HG03457 (cell line): ENCODE results near the gene CELF2.
A peak's percentile ranks its signal among the peaks of the same experiment; 100 is the strongest.
"Not testable (repeated sequence)": the region's sequence is repeated elsewhere in the genome, so short reads cannot be mapped to it uniquely, and the experiment has no call there.

Experiments used
- ATAC-seq: cut with Tn5 transposase; IDR thresholded peaks from one replicate; pipeline ENCODE4 v1.9.1; 2021; ENCODE audit warnings: moderate number of reproducible peaks; ENCODE audit not compliant: unreplicated experiment

The CELF2 gene

GRCh38 chr10:11168423-11169090, 150.9 kb downstream of the CELF2 start:
- ATAC-seq: no peak

DNA sequence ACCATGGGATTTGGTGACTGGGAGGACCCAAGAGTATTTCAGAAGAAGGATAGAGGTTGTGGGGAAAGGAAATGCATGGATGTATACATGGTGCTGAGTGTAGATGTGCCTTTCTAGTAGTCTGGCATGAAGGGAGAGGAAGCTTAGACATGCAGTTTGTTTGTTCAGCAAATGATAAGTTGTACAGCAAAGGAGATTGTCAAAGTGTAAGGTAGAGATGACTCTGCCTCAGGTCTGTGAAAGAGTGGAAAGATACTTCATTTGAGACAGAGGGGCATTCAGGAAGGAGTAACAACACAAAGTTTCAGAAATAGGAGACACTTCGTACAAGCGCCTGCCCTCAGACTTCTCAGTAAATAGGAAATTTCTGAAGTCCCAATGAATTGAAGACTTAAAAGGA, 152.3 kb downstream of the CELF2 start:
- no peak for ATAC-seq

GRCh38 chr10:11170574-11170973, 152.9 kb downstream of the CELF2 start:
- no peak for ATAC-seq

- ATAC-seq: no peak
These were observed 153.6 kb downstream of the CELF2 start for GRCh38 chr10:11170993-11171851.

- no peak for ATAC-seq
These were observed 155.4 kb downstream of the CELF2 start for GRCh38 chr10:11173042-11173441.

GRCh38 chr10:11175823-11176243, 158.2 kb downstream of the CELF2 start:
- peak; percentile 32 for ATAC-seq

GRCh38 chr10:11176746-11177145, 159.1 kb downstream of the CELF2 start:
- no peak for ATAC-seq

- no peak for ATAC-seq
These were observed 159.7 kb downstream of the CELF2 start for GRCh38 chr10:11177381-11177780.

GRCh38 chr10:11177926-11178471, 160.3 kb downstream of the CELF2 start:
- no peak for ATAC-seq

DNA sequence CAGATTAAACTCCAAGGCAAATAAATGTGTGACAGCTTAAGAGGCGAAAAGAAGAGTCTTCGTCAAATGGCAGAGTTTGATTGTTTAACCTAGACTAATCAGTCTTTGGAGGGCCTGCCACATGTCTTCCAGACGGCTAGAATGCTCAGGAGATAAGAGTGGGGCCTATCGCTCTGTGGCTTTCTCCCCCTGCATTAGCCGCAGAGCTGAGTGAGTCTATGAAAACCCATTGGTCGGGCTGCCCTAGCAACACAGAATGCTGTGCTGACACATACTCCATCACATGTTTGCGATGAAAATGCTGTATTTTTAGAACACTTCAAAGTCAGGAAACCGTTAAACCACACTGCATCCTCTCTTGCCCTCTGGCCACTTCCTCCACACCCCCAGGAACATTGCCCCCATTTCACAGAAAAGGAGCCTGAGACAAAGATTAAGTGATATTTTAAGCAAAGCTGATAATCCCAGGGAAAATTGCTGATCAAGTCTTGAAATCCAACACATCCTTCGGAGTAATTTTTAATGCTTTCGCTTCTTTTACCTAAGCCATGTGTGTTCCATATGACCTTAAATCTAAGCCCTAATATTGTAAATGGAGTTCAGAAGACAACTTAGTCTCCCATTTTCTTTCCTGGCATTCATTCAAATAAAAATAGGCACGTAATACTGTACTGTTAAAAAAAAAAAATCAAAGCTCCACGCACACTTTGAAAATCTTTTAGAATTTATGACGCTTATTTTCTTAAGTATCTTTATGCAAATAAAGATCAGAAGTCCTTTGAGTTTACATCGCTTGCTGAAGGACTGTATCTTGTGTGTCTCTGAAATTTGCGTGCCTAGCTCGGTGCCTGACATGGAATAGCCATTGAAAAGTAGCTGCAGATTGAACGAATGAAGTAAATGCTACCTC, 161.2 kb downstream of the CELF2 start:
- ATAC-seq: peak; percentile 75

DNA sequence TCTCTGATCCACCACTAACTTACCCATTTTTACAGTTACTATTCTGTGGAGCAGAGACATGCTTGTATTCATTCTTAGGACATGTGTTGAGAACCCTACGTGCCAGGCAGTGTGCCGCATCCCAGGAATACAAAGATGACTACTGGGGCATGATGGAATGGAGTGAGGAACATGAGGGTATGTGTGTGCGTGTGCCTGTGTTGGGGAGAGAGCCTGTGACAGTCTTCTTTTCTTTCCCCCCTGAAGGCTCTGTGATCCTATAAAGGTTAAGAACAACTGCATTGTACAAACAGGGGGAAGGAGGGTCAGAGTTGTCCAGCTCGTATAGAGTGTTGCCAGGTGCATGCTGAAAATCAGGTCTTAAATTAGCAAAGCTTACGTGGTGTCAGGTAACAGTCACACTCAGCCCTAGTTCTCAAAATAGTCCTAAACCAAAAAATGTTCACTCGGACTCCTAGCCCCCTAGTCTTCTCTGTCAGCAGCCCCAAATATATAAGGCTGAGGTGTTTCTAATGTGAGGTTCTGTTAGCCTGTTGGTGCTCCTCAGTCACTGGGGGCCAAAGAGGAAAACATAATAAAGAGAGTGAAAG, 161.9 kb downstream of the CELF2 start:
- ATAC-seq: no peak

GRCh38 chr10:11180228-11180627, 162.6 kb downstream of the CELF2 start:
- ATAC-seq: no peak

DNA sequence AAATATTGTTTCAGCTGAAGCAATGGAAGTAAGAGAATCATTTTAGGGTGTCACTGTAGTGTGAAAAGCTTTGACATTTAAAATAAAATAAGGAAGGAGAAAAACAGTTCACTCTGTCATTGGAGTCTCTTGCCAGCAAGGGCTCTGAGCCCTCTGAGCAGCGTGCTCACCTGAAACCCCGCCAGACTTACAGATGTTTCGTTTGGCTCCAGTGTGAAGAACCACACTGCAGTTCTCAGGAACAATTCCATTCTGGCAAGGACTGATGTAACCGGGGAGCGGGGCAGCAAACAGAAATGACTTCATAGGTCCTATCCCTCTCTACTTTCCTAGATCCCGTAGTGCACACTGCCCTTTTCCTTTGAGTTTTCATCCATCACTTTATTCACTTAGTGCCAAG, 164.3 kb downstream of the CELF2 start:
- ATAC-seq: no peak

GRCh38 chr10:11183015-11183414, 165.3 kb downstream of the CELF2 start:
- no peak for ATAC-seq

- no peak for ATAC-seq
These were observed 166.4 kb downstream of the CELF2 start for GRCh38 chr10:11184093-11184492.

DNA sequence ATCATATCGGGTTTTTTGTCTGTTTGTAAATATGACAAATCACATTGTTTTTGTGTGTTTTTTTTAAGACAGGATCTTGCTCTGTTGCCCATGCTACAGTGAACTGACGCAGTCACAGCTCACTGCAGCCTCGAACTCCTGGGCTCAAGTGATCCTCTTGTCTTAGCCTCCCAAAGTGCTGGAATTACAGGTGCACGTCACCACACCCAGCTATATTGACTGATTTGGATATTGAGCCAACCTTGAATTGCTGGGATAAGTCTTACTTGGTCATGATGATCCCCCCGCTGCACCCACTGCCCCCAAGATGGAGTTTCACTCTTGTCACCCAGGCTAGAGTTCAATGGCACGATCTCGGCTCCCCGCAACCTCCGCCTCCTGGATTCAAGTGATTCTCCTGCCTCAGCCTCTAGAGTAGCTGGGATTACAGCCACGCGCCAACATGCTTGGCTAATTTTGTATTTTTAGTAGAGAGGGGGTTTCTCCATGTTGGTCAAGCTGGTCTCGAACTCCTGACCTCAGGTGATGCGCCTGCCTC, 167.5 kb downstream of the CELF2 start:
- not testable (repeated sequence) for ATAC-seq

- no peak for ATAC-seq
These were observed 168.7 kb downstream of the CELF2 start for GRCh38 chr10:11186374-11186773.

DNA sequence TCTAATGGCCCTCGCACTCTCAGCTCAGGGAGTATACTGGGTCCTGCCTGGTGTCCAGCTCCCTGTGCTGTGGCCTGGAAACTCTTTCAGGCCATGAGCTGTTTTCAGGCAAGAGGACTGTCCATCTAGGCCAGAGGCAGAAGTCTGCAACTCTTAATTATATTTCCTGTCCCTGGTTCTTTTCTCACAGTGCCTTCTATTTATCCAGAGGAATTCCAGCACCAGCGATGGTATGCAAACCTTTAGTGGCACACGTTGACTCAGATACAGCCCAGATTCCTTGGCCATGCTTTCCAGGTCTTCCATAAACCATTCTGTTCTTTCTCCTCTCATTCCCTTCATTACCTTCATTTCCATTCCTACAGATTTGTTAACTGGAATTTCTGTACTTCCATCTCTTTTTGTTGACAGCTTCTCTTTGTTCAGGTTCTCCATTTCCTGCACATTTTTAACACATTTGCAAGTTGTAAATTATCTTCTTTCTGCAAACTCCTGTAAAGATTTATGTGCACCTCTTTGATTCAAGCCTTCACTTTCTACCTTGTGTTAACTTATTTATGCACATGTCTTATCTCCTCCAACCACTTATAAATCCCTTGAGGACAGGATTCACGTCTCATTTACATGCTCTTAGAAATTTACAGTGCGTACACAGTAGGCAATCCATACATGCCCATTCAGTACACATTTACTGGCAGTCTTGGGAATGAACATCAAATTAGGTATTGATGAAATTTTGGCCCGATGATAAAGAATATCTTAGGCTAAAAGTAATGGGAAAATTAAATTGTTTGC, 172.1 kb downstream of the CELF2 start:
- no peak for ATAC-seq

DNA sequence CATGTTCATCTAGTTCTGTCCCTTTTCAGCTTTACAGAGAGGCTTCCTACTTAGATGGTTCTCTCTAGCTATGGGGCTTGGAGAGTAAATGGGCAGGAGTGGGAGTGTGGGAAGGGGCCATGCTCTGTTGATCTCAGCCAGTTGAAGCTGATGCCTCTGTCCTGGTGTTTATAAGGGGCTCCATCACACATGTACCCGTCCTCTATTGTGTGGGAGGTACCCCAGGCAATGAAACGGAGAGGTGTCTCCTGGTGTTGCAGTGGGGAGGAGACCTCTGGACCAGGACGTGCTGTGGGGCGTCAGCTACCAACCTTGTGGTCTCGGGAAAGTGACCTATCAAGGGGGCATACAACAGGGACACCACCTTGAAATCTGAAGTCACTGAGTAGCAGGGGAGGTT, 173.5 kb downstream of the CELF2 start:
- no peak for ATAC-seq

DNA sequence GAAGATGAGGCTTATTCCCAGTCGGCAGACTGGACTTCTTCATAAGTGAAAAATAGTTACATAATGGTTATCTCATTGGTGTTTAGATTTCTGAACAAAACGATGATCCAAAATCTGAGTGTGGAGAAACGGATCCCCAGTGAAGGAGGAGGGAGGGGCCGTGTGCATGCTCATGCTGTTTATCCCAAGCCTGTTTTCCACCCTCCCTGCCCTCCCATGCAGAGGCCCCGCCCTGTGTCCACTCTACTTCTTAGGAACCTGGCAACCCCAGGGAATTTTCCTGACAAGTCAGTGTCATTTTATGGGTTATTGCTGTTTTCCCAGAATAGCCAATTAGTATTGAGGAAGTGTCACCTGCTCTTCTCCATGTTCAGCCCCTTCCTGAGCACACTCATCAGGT, 174.0 kb downstream of the CELF2 start:
- ATAC-seq: no peak
